A549 (cell line): ENCODE data around the gene CHEK2. TPM values are rescaled to one million over a fixed set of nuclear protein-coding genes. Genes with fewer than 3 reads are reported as not detected.
"Not testable (repeated sequence)": the region's sequence is repeated elsewhere in the genome, so short reads cannot be mapped to it uniquely, and the experiment has no call there.

ENCODE experiments used
- ATAC-seq, 2 experiments: fragments of 200-7000 bp in 1 of 2; fragments of >200 bp in 1 of 2; cut with Nextera tagmentation in 1 of 2; cut with Tn5 transposase in 1 of 2; 3 replicates each; pipeline versions ENCODE4 v1.8.0 to v1.9.1; 2018 to 2020; ENCODE audit warnings: mild to moderate bottlenecking in 1 of 2, moderate library complexity in 1 of 2
- CTCF ChIA-PET: fragments of 300-600 bp; sonication (Branson Sonifier 250); formaldehyde crosslinking; extraction: SDS; loops from one replicate; lab custom pipeline; 2021; ENCODE audit warnings: antibody characterized with exemption, inconsistent platforms; lab: Yijun Ruan, JAX
- POLR2A ChIA-PET: fragments of 350-600 bp; formaldehyde crosslinking; extraction: SDS; loops from one replicate; lab custom pipeline; 2021; ENCODE audit warnings: antibody characterized with exemption, inconsistent platforms; lab: Yijun Ruan, JAX
- DNase-seq, 2 experiments: peaks; one replicate each; pipeline versions ENCODE4 v3.0.0 to v3.0.0-alpha.2; 2011 to 2016; ENCODE audit warnings: low read depth in 1 of 2, low spot score in 1 of 2
- FAIRE-seq: peaks from 2 replicates; lab custom pipeline; 2011; peaks lifted over from hg19 to GRCh38; lab: Jason Lieb, UNC
- H3K27ac ChIP-seq, 2 experiments: fragments of >200 bp; sonication (Bioruptor Twin); formaldehyde crosslinking; 3 replicates each; pipeline ENCODE4 v1.5.1; 2016 to 2017
- H3K4me1 ChIP-seq: fragments of >200 bp; sonication (Bioruptor Twin); formaldehyde crosslinking; 3 replicates; pipeline ENCODE4 v1.6.1; 2016
- H3K4me2 ChIP-seq: fragments of >200 bp; sonication (Bioruptor Twin); formaldehyde crosslinking; 3 replicates; pipeline ENCODE4 v1.6.1; 2016
- H3K4me3 ChIP-seq: fragments of >200 bp; sonication (Bioruptor Twin); formaldehyde crosslinking; 3 replicates; pipeline ENCODE4 v1.5.1; 2016
- H3K9me3 ChIP-seq: fragments of >200 bp; sonication (Bioruptor Twin); formaldehyde crosslinking; 3 replicates; pipeline ENCODE4 v1.6.1; 2016
- BHLHE40 ChIP-seq: IDR thresholded peaks from 2 replicates; pipeline ENCODE4 v1.6.1; 2012; ENCODE audit warnings: low read depth, low read length, inconsistent platforms
- CBX8 ChIP-seq: fragments of 200-600 bp; sonication (generic); IDR thresholded peaks from 2 replicates; pipeline ENCODE4 v1.6.1; 2016
- CEBPB ChIP-seq, 2 experiments: fragments of >200 bp in 1 of 2; sonication (Bioruptor Twin) in 1 of 2; formaldehyde crosslinking in 1 of 2; IDR thresholded peaks; 2 replicates each; pipeline ENCODE4 v1.6.1; 2012 to 2016
- CHD2 ChIP-seq: fragments of 150-350 bp; IDR thresholded peaks from 2 replicates; pipeline ENCODE4 v1.6.1; 2014; ENCODE audit warnings: low read length; ENCODE audit not compliant: partially characterized antibody
- CHD4 ChIP-seq: fragments of 200-600 bp; sonication (generic); IDR thresholded peaks from 2 replicates; pipeline ENCODE4 v1.6.1; 2016; ENCODE audit warnings: antibody characterized with exemption, mild to moderate bottlenecking, borderline replicate concordance
- FOSB ChIP-seq: fragments of 250-450 bp; sonication (Bioruptor Pico); IDR thresholded peaks from 2 replicates; pipeline ENCODE4 v1.5.0; 2020; ENCODE audit warnings: mild to moderate bottlenecking, moderate library complexity
- GATA3 ChIP-seq: IDR thresholded peaks from 2 replicates; pipeline ENCODE4 v1.6.1; 2012; ENCODE audit warnings: borderline replicate concordance
- HDAC2 ChIP-seq: fragments of 200-600 bp; sonication (generic); IDR thresholded peaks from 2 replicates; pipeline ENCODE4 v1.6.1; 2016
- HEYL ChIP-seq: fragments of 250-450 bp; sonication (Bioruptor Pico); IDR thresholded peaks from 2 replicates; pipeline ENCODE4 v1.8.0; 2021; ENCODE audit warnings: mild to moderate bottlenecking, moderate library complexity
- HOXA7 ChIP-seq: fragments of 250-450 bp; sonication (Bioruptor Pico); IDR thresholded peaks from 2 replicates; pipeline ENCODE4 v1.5.0; 2020; ENCODE audit warnings: mild to moderate bottlenecking, moderate library complexity
- JUN ChIP-seq, 2 experiments: fragments of >200 bp; sonication (Bioruptor Twin); formaldehyde crosslinking; IDR thresholded peaks; 2 replicates in 1 of 2; 3 replicates in 1 of 2; pipeline ENCODE4 v1.6.1; 2016 to 2017
- JUNB ChIP-seq: fragments of >200 bp; sonication (Bioruptor Twin); formaldehyde crosslinking; IDR thresholded peaks from 2 replicates; pipeline ENCODE4 v1.6.1; 2016
- MAFK ChIP-seq: fragments of 450-650 bp; IDR thresholded peaks from 2 replicates; pipeline ENCODE4 v1.6.1; 2014; ENCODE audit not compliant: partially characterized antibody
- NFE2L2 ChIP-seq: fragments of 150-350 bp; conservative IDR thresholded peaks from 2 replicates; pipeline ENCODE4 v1.6.1; 2014; ENCODE audit warnings: low read length
- RCOR1 ChIP-seq: fragments of 150-350 bp; IDR thresholded peaks from 2 replicates; pipeline ENCODE4 v1.6.1; 2014; ENCODE audit warnings: antibody characterized with exemption, low read length, low read depth
- RFX5 ChIP-seq: fragments of 450-650 bp; IDR thresholded peaks from 2 replicates; pipeline ENCODE4 v1.7.1; 2014; ENCODE audit warnings: antibody characterized with exemption, mild to moderate bottlenecking, moderate library complexity
- RNF2 ChIP-seq: fragments of 200-600 bp; sonication (generic); IDR thresholded peaks from 2 replicates; pipeline ENCODE4 v1.6.1; 2016; ENCODE audit warnings: low read depth, mild to moderate bottlenecking, antibody characterized with exemption, moderate library complexity, borderline replicate concordance
- SMC3 ChIP-seq: fragments of >200 bp; sonication (Bioruptor Twin); formaldehyde crosslinking; IDR thresholded peaks from 3 replicates; pipeline ENCODE4 v1.6.1; 2018; ENCODE audit warnings: inconsistent platforms
- SREBF2 ChIP-seq: fragments of 450-650 bp; IDR thresholded peaks from 2 replicates; pipeline ENCODE4 v1.6.1; 2014; ENCODE audit warnings: mild to moderate bottlenecking, moderate library complexity
- TP53 ChIP-seq: fragments of 250-450 bp; sonication (Bioruptor Pico); IDR thresholded peaks from 2 replicates; pipeline ENCODE4 v1.5.0; 2021; ENCODE audit warnings: mild to moderate bottlenecking, moderate library complexity
- ZC3H11A ChIP-seq: fragments of 450-650 bp; IDR thresholded peaks from 2 replicates; pipeline ENCODE4 v1.6.1; 2014; ENCODE audit warnings: antibody characterized with exemption, mild to moderate bottlenecking
- ZFP36 ChIP-seq: fragments of 450-650 bp; IDR thresholded peaks from 2 replicates; pipeline ENCODE4 v1.6.1; 2014; ENCODE audit warnings: borderline replicate concordance; ENCODE audit not compliant: partially characterized antibody
- ZSCAN20 ChIP-seq: fragments of 250-450 bp; sonication (Bioruptor Pico); IDR thresholded peaks from 2 replicates; pipeline ENCODE4 v1.8.0; 2022; ENCODE audit warnings: mild to moderate bottlenecking, moderate library complexity
- WGBS: methylation state at CpG from one replicate; pipeline ENCODE4 v1.1.6; 2017; ENCODE audit errors: missing lambda C conversion rate; 5-methylcytosine and 5-hydroxymethylcytosine counted together
- polyA plus RNA-seq, 4 experiments: library from polyadenylated mRNA; depleted of rRNA in 3 of 4; stranded (reverse); fragments of >200 nt; fragmentation: RNase III in 1 of 4; extraction: RNeasy Plus Mini Kit Qiagen cat#74134 plus additional on column Dnase treatment in 1 of 4; gene quantifications; 2 replicates in 3 of 4; 3 replicates in 1 of 4; pipeline ENCODE4 v1.2.3, GENCODE V29; 2011 to 2017
- TF ChIP-seq, protein P1 (sequence below): IDR thresholded peaks from 2 replicates; pipeline ENCODE4 v1.6.1; 2012
- TF ChIP-seq, protein P2 (sequence below): fragments of >200 bp; sonication (Bioruptor Twin); formaldehyde crosslinking; IDR thresholded peaks from 2 replicates; pipeline ENCODE4 v1.6.1; 2016
- TF ChIP-seq, protein P3 (sequence below): IDR thresholded peaks from 2 replicates; pipeline ENCODE4 v1.6.1; 2012; ENCODE audit warnings: low read depth, borderline replicate concordance

The CHEK2 gene
- polyA plus RNA-seq, 2 of the 4 experiments (the other 2 are of a cell fraction) = 13.0 to 26.1 TPM

DNA sequence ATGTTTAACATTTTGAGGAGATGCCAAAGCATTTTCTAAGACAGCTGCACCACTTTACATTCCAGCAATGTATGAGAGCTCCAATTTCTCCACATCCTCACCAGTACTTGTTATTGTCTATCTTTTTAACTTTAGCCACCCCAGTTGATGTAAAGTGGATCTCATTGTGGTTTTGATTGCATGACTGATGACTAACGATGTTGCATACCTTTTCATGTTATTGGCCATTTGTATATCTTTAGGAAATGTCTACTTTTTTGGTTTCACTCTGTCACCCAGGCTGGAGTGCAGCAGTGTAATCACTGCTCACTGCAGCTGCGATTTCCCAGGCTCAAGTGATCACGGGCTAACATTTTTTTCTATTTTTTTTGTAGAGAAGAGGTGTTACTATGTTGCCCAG, 70.9 kb downstream of the CHEK2 start:
- Histone ChIP-seq H3K4me1 (no peaks in the 10 kb centered on the region), H3K4me3 (no peak overlapping the region), H3K9me3 (no peaks in the 10 kb centered on the region), H3K27ac (no peak overlapping the region), H3K4me2 (no peak overlapping the region)
- WGBS = 93% methylated on average over 3 of the region's 3 CpGs
- ATAC-seq (no peak), DNase-seq (no peak), FAIRE-seq (no peak)
- TF ChIP-seq MAFK = no peak
- TF ChIP-seq RCOR1 = no peak
- no peak for TF ChIP-seq ZC3H11A
- TF ChIP-seq JUN (IDR thresholded peaks at IDR 0.05) = no peak
- TF ChIP-seq, protein P1, sequence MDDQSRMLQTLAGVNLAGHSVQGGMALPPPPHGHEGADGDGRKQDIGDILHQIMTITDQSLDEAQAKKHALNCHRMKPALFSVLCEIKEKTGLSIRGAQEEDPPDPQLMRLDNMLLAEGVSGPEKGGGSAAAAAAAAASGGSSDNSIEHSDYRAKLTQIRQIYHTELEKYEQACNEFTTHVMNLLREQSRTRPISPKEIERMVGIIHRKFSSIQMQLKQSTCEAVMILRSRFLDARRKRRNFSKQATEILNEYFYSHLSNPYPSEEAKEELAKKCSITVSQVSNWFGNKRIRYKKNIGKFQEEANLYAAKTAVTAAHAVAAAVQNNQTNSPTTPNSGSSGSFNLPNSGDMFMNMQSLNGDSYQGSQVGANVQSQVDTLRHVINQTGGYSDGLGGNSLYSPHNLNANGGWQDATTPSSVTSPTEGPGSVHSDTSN = no peak
- TF ChIP-seq GATA3 = no peak
- no peak for TF ChIP-seq JUNB
- TF ChIP-seq ZFP36 = no peak
- TF ChIP-seq HOXA7 (CRISPR knock-in tag) = no peak
- TF ChIP-seq BHLHE40 = no peak
- ChIA-PET POLR2A (no interaction called here), CTCF (no interaction called here)

DNA sequence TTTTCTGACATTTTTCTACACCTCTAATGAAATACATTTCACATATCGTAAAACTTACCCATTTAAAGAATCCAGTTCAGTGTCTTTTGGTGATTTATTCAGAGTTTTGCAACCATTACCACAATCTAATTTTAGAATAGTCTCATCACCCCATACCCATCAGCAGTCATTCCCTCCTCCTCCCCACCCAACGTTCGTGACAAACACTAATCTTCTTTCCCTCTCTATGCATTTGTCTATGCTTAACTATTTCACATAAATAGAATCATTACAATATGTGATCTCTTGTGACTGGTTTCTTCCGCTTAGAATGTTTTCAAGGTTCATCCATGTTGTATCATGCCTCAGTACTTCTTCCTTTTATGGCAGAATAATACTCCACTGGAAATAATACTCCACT, 71.5 kb downstream of the CHEK2 start:
- no peaks in the 10 kb centered on the region for H3K9me3 ChIP-seq
- 92% methylated on average over 4 of the region's 4 CpGs for WGBS
- DNase-seq (no peak), ATAC-seq (no peak), FAIRE-seq (no peak)
- no peak for TF ChIP-seq CHD4
- no peak for TF ChIP-seq RNF2
- TF ChIP-seq SREBF2 = no peak
- TF ChIP-seq NFE2L2 = no peak
- TF ChIP-seq CEBPB (IDR thresholded peaks at IDR 0.05) = no peak
- no peak for TF ChIP-seq HOXA7 (CRISPR knock-in tag)
- no peak for TF ChIP-seq CBX8
- TF ChIP-seq, protein P2, sequence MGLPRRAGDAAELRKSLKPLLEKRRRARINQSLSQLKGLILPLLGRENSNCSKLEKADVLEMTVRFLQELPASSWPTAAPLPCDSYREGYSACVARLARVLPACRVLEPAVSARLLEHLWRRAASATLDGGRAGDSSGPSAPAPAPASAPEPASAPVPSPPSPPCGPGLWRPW = no peak
- TF ChIP-seq SMC3 = no peak
- TF ChIP-seq RCOR1 = no peak
- no peak for TF ChIP-seq RFX5
- TF ChIP-seq ZSCAN20 (CRISPR knock-in tag) = no peak
- TF ChIP-seq FOSB = no peak
- no peak for TF ChIP-seq HDAC2
- TF ChIP-seq, protein P3, sequence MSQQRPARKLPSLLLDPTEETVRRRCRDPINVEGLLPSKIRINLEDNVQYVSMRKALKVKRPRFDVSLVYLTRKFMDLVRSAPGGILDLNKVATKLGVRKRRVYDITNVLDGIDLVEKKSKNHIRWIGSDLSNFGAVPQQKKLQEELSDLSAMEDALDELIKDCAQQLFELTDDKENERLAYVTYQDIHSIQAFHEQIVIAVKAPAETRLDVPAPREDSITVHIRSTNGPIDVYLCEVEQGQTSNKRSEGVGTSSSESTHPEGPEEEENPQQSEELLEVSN = no peak
- no peak for TF ChIP-seq CHD2
- no peak for TF ChIP-seq HEYL (CRISPR knock-in tag)
- TF ChIP-seq TP53 (CRISPR knock-in tag) = no peak
- H3K4me2 ChIP-seq = no peak overlapping the region
- H3K27ac ChIP-seq = no peak overlapping the region
- CTCF ChIA-PET = no interaction called here
- H3K4me3 ChIP-seq = no peak overlapping the region
- H3K4me1 ChIP-seq = no peaks in the 10 kb centered on the region
- POLR2A ChIA-PET = no interaction called here

DNA sequence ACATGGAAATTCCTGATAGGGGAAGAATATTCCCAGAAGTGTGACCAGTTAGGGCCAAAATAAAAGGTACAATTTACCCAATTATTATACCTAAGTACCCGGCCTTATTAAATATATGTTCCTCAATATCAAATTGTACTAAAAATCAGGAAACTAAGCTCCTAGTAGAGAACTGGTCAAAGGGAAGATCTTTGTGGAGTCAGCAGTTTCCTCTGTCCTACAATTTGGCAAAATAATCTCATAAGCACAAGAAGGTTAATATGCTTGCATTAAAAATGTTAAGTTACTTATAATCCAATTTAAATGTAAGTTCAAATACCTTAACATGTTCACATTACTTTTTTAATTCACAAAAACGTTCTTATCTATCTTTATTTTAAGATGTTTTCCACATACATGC, 72.2 kb downstream of the CHEK2 start:
- no peak for FAIRE-seq
- no peak for ATAC-seq
- Histone ChIP-seq H3K4me1 (no peaks in the 10 kb centered on the region), H3K4me3 (no peak overlapping the region), H3K9me3 (no peaks in the 10 kb centered on the region), H3K4me2 (no peak overlapping the region), H3K27ac (no peak overlapping the region)
- no peak for DNase-seq
- 49% methylated on average over 2 of the region's 2 CpGs for WGBS
- ChIA-PET POLR2A (no interaction called here), CTCF (no interaction called here)
- TF ChIP-seq MAFK = peak; percentile 75
- TF ChIP-seq NFE2L2 = no peak
- no peak for TF ChIP-seq TP53 (CRISPR knock-in tag)

DNA sequence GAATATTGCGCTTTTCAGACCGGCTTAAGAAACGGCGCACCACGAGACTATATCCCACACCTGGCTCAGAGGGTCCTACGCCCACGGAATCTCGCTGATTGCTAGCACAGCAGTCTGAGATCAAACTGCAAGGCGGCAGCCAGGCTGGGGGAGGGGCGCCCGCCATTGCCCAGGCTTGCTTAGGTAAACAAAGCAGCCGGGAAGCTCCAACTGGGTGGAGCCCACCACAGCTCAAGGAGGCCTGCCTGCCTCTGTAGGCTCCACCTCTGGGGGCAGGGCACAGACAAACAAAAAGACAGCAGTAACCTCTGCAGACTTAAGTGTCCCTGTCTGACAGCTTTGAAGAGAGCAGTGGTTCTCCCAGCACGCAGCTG, 78.1 kb downstream of the CHEK2 start:
- H3K4me2 ChIP-seq, FAIRE-seq, H3K27ac ChIP-seq, H3K9me3 ChIP-seq, H3K4me1 ChIP-seq, H3K4me3 ChIP-seq, CTCF ChIA-PET, DNase-seq: not testable (repeated sequence)
- WGBS = no CpG with 5 or more reads among the region's 13 CpGs
- POLR2A ChIA-PET = interaction anchor here (0.6 kb wide), 1 partner anchor 770 kb away, joined by 5 read pairs; no protein-coding TSS in a partner anchor
- ATAC-seq = peak in 1 of 2 experiments; percentile 59; a peak in 3 of 6 replicates
